Measurements from ENCODE around the gene CDK19. TPM values are rescaled to one million over a fixed set of nuclear protein-coding genes. Genes with fewer than 3 reads are reported as not detected.

The CDK19 gene
- polyA plus RNA-seq, 1 donor from 2014 or later, result 40.7 TPM

- no peak overlapping the region for H3K27ac ChIP-seq (ENCODE audit: low read length)
Measured at GRCh38 chr6:110613356-110613755, 201.9 kb downstream of the CDK19 start.

GRCh38 chr6:110612298-110612697, 203.0 kb downstream of the CDK19 start:
- H3K4me2 ChIP-seq (ENCODE audit: low read length), result no peak overlapping the region
- H3K27ac ChIP-seq (ENCODE audit: low read length), result no peak overlapping the region
- H3K79me2 ChIP-seq (replicated peaks; ENCODE audit: insufficient read depth, low read length), result no peaks in the 10 kb centered on the region
- no peak overlapping the region for H3K4me3 ChIP-seq (ENCODE audit: low read length)
- no peak overlapping the region for H2AFZ ChIP-seq (ENCODE audit: low read depth, low read length)
- no peaks in the 10 kb centered on the region for H3K27me3 ChIP-seq (ENCODE audit: insufficient read depth, low read depth, low read length)
- H3F3A ChIP-seq (ENCODE audit: insufficient read depth, low read length, poor library complexity, severe bottlenecking), result no peaks in the 10 kb centered on the region
- H3K9me3 ChIP-seq (ENCODE audit: low read length), result no peaks in the 10 kb centered on the region
- no peaks in the 10 kb centered on the region for H4K20me1 ChIP-seq (ENCODE audit: insufficient read depth)
- H3K9ac ChIP-seq (ENCODE audit: low read length), result no peak overlapping the region
- H3K36me3 ChIP-seq (ENCODE audit: insufficient read depth, low read length), result peaks cover 9% of the 10 kb centered on the region
- H3K9me2 ChIP-seq (ENCODE audit: insufficient read depth, low read length), result no peaks in the 10 kb centered on the region
- TF ChIP-seq EP300 (conservative IDR thresholded peaks at IDR 0.05; ENCODE audit: poor library complexity, severe bottlenecking), result no peak
- no peak for TF ChIP-seq TAF1 (IDR thresholded peaks at IDR 0.05; ENCODE audit: low read depth)
- no peak for TF ChIP-seq SMC3 (conservative IDR thresholded peaks at IDR 0.05; ENCODE audit: poor library complexity)
- no peak for TF ChIP-seq RAD21 (conservative IDR thresholded peaks at IDR 0.05)
- TF ChIP-seq EZH2 (IDR thresholded peaks at IDR 0.05; ENCODE audit: borderline replicate concordance, insufficient read depth, low read length, poor library complexity, severe bottlenecking), result no peak
- TF ChIP-seq REST (IDR thresholded peaks at IDR 0.05; ENCODE audit: borderline replicate concordance), result no peak
- TF ChIP-seq POLR2AphosphoS5 (IDR thresholded peaks at IDR 0.05), result no peak
- no peak for TF ChIP-seq MXI1 (conservative IDR thresholded peaks at IDR 0.05; ENCODE audit: poor library complexity, severe bottlenecking)

More at GRCh38 chr6:110613356-110613755, 201.9 kb downstream of the CDK19 start:
- Histone ChIP-seq H3K9me2 (ENCODE audit: insufficient read depth, low read length) (no peaks in the 10 kb centered on the region), H3F3A (ENCODE audit: insufficient read depth, low read length, poor library complexity, severe bottlenecking) (no peaks in the 10 kb centered on the region), H3K79me2 (replicated peaks; ENCODE audit: insufficient read depth, low read length) (no peaks in the 10 kb centered on the region), H3K27me3 (ENCODE audit: insufficient read depth, low read depth, low read length) (no peaks in the 10 kb centered on the region), H3K9ac (ENCODE audit: low read length) (no peak overlapping the region), H4K20me1 (ENCODE audit: insufficient read depth) (no peaks in the 10 kb centered on the region), H3K36me3 (ENCODE audit: insufficient read depth, low read length) (peaks cover 9% of the 10 kb centered on the region), H2AFZ (ENCODE audit: low read depth, low read length) (no peak overlapping the region), H3K4me3 (ENCODE audit: low read length) (no peak overlapping the region), H3K9me3 (ENCODE audit: low read length) (no peaks in the 10 kb centered on the region), H3K4me2 (ENCODE audit: low read length) (no peak overlapping the region)
- TF ChIP-seq, protein P1, sequence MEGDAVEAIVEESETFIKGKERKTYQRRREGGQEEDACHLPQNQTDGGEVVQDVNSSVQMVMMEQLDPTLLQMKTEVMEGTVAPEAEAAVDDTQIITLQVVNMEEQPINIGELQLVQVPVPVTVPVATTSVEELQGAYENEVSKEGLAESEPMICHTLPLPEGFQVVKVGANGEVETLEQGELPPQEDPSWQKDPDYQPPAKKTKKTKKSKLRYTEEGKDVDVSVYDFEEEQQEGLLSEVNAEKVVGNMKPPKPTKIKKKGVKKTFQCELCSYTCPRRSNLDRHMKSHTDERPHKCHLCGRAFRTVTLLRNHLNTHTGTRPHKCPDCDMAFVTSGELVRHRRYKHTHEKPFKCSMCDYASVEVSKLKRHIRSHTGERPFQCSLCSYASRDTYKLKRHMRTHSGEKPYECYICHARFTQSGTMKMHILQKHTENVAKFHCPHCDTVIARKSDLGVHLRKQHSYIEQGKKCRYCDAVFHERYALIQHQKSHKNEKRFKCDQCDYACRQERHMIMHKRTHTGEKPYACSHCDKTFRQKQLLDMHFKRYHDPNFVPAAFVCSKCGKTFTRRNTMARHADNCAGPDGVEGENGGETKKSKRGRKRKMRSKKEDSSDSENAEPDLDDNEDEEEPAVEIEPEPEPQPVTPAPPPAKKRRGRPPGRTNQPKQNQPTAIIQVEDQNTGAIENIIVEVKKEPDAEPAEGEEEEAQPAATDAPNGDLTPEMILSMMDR (IDR thresholded peaks at IDR 0.05; ENCODE audit: poor library complexity, severe bottlenecking), result no peak
- TF ChIP-seq MXI1 (conservative IDR thresholded peaks at IDR 0.05; ENCODE audit: poor library complexity, severe bottlenecking), result no peak
- no peak for TF ChIP-seq EZH2 (IDR thresholded peaks at IDR 0.05; ENCODE audit: borderline replicate concordance, insufficient read depth, low read length, poor library complexity, severe bottlenecking)
- TF ChIP-seq EP300 (conservative IDR thresholded peaks at IDR 0.05; ENCODE audit: poor library complexity, severe bottlenecking), result no peak
- no peak for TF ChIP-seq SMC3 (conservative IDR thresholded peaks at IDR 0.05; ENCODE audit: poor library complexity)
- TF ChIP-seq TAF1 (IDR thresholded peaks at IDR 0.05; ENCODE audit: low read depth), result no peak
- TF ChIP-seq RAD21 (conservative IDR thresholded peaks at IDR 0.05), result no peak
- TF ChIP-seq POLR2AphosphoS5 (IDR thresholded peaks at IDR 0.05), result no peak
- TF ChIP-seq REST (IDR thresholded peaks at IDR 0.05; ENCODE audit: borderline replicate concordance), result no peak

Data from neural cell (in vitro differentiated cells).